ENCODE data around the gene TMEM176A.

The TMEM176A gene

GRCh38 chr7:150820578-150821198 lies 20.1 kb downstream of the TMEM176A start:
- H3K27me3 ChIP-seq (ENCODE audit: insufficient read depth, low read length, poor library complexity), result peaks cover 14% of the 10 kb centered on the region
- DNase-seq (no peak), ATAC-seq (ENCODE audit: insufficient read depth, low read depth) (no peak)
- no peaks in the 10 kb centered on the region for H4K20me1 ChIP-seq (ENCODE audit: insufficient read depth, low read length)
- no peaks in the 10 kb centered on the region for H3K36me3 ChIP-seq (ENCODE audit: insufficient read depth, low read length)
- no peak overlapping the region for H3K4me3 ChIP-seq (ENCODE audit: low read depth in 1 of 2, low read length in 2 of 2)
- H3K4me2 ChIP-seq (ENCODE audit: insufficient read depth, low read length), result no peak overlapping the region
- peaks cover 3% of the 10 kb centered on the region for H3K9me3 ChIP-seq (ENCODE audit: insufficient read depth, low read length, severe bottlenecking)
- no peak overlapping the region for H3K27ac ChIP-seq (ENCODE audit: low read length)
- H3K4me1 ChIP-seq (ENCODE audit: insufficient read depth, low read length), result no peaks in the 10 kb centered on the region
- TF ChIP-seq CTCF (IDR thresholded peaks at IDR 0.05; ENCODE audit: borderline replicate concordance, extremely low read depth, low read length, poor library complexity, severe bottlenecking), result no peak
- no peak for TF ChIP-seq EZH2 (IDR thresholded peaks at IDR 0.05; ENCODE audit: borderline replicate concordance, low read depth, low read length, severe bottlenecking)
- no peak overlapping the region for H2AFZ ChIP-seq (ENCODE audit: low read depth, low read length)
- H3K79me2 ChIP-seq (ENCODE audit: insufficient read depth, low read length), result no peaks in the 10 kb centered on the region
- no peak overlapping the region for H3K9ac ChIP-seq (ENCODE audit: low read depth, low read length)

- Histone ChIP-seq H3K36me3 (ENCODE audit: insufficient read depth, low read length) (no peaks in the 10 kb centered on the region), H3K4me3 (ENCODE audit: low read depth in 1 of 2, low read length in 2 of 2) (no peak overlapping the region), H3K4me2 (ENCODE audit: insufficient read depth, low read length) (no peak overlapping the region), H3K4me1 (ENCODE audit: insufficient read depth, low read length) (no peaks in the 10 kb centered on the region), H3K9me3 (ENCODE audit: insufficient read depth, low read length, severe bottlenecking) (no peaks in the 10 kb centered on the region), H3K79me2 (ENCODE audit: insufficient read depth, low read length) (no peaks in the 10 kb centered on the region), H3K9ac (ENCODE audit: low read depth, low read length) (no peak overlapping the region), H3K27ac (ENCODE audit: low read length) (no peak overlapping the region), H3K27me3 (ENCODE audit: insufficient read depth, low read length, poor library complexity) (peaks cover 30% of the 10 kb centered on the region), H2AFZ (ENCODE audit: low read depth, low read length) (no peak overlapping the region), H4K20me1 (ENCODE audit: insufficient read depth, low read length) (no peaks in the 10 kb centered on the region)
- ATAC-seq (ENCODE audit: insufficient read depth, low read depth), result no peak
- TF ChIP-seq CTCF (IDR thresholded peaks at IDR 0.05; ENCODE audit: borderline replicate concordance, extremely low read depth, low read length, poor library complexity, severe bottlenecking) (no peak), EZH2 (IDR thresholded peaks at IDR 0.05; ENCODE audit: borderline replicate concordance, low read depth, low read length, severe bottlenecking) (no peak)
- DNase-seq, result no peak
These were observed 22.5 kb downstream of the TMEM176A start for GRCh38 chr7:150823043-150823442.

- Histone ChIP-seq H3K9me3 (ENCODE audit: insufficient read depth, low read length, severe bottlenecking) (no peaks in the 10 kb centered on the region), H3K4me2 (ENCODE audit: insufficient read depth, low read length) (no peak overlapping the region), H3K9ac (ENCODE audit: low read depth, low read length) (no peak overlapping the region), H3K4me1 (ENCODE audit: insufficient read depth, low read length) (no peaks in the 10 kb centered on the region), H3K27ac (ENCODE audit: low read length) (no peak overlapping the region), H2AFZ (ENCODE audit: low read depth, low read length) (no peak overlapping the region), H3K79me2 (ENCODE audit: insufficient read depth, low read length) (no peaks in the 10 kb centered on the region), H4K20me1 (ENCODE audit: insufficient read depth, low read length) (no peaks in the 10 kb centered on the region), H3K4me3 (ENCODE audit: low read depth in 1 of 2, low read length in 2 of 2) (no peak overlapping the region), H3K27me3 (ENCODE audit: insufficient read depth, low read length, poor library complexity) (peaks cover 36% of the 10 kb centered on the region), H3K36me3 (ENCODE audit: insufficient read depth, low read length) (no peaks in the 10 kb centered on the region)
- no peak for DNase-seq
- TF ChIP-seq EZH2 (IDR thresholded peaks at IDR 0.05; ENCODE audit: borderline replicate concordance, low read depth, low read length, severe bottlenecking) (no peak), CTCF (IDR thresholded peaks at IDR 0.05; ENCODE audit: borderline replicate concordance, extremely low read depth, low read length, poor library complexity, severe bottlenecking) (no peak)
- no peak for ATAC-seq (ENCODE audit: insufficient read depth, low read depth)
These were observed 23.0 kb downstream of the TMEM176A start for GRCh38 chr7:150823484-150824126.

Data from DND-41 (cell line).